PFSK-1 (cell line): ENCODE results near the gene GALNT9.

ENCODE experiments used
- FOXP2 ChIP-seq: optimal IDR thresholded peaks from 2 replicates; pipeline ENCODE3; 2011; ENCODE audit warnings: borderline replicate concordance, control low read depth, inconsistent platforms; ENCODE audit not compliant: insufficient read depth; ENCODE audit errors: extremely low read length, extremely low read depth
- POLR2AphosphoS5 ChIP-seq: IDR thresholded peaks from 2 replicates; pipeline ENCODE4 v1.6.1; 2012; ENCODE audit warnings: low read depth, mild to moderate bottlenecking, control low read depth, low read length, moderate library complexity
- REST ChIP-seq, 2 experiments: IDR thresholded peaks; 2 replicates each; pipeline versions ENCODE4 v1.6.1 to v1.8.0; 2011 to 2012; ENCODE audit warnings: low read depth in 2 of 2, low read length in 2 of 2, control low read depth in 1 of 2, inconsistent platforms in 1 of 2, mild to moderate bottlenecking in 1 of 2, moderate library complexity in 1 of 2; ENCODE audit not compliant: insufficient read depth in 1 of 2
- SIN3A ChIP-seq: IDR thresholded peaks from 2 replicates; pipeline ENCODE4 v1.6.1; 2012; ENCODE audit warnings: mild to moderate bottlenecking, low read length, moderate library complexity, borderline replicate concordance; ENCODE audit not compliant: insufficient read depth
- TAF1 ChIP-seq: IDR thresholded peaks from 2 replicates; pipeline ENCODE4 v1.6.1; 2012; ENCODE audit warnings: low read length, control low read depth, borderline replicate concordance; ENCODE audit not compliant: insufficient read depth

Gene GALNT9

GRCh38 chr12:132328282-132329029 is 933 bp downstream of the GALNT9 start:
- TF ChIP-seq POLR2AphosphoS5 (no peak), FOXP2 (no peak), SIN3A (no peak), TAF1 (no peak), REST (IDR thresholded peaks at IDR 0.05; ENCODE audit: insufficient read depth in 1 of 2, low read depth in 2 of 2, low read length in 2 of 2) (peak in 1 of 2 experiments; percentile 3; a peak in 1 of 4 replicates)

GRCh38 chr12:132327336-132328171 is 1.8 kb downstream of the GALNT9 start:
- TF ChIP-seq POLR2AphosphoS5: no peak
- no peak for TF ChIP-seq TAF1
- TF ChIP-seq REST (IDR thresholded peaks at IDR 0.05; ENCODE audit: insufficient read depth in 1 of 2, low read depth in 2 of 2, low read length in 2 of 2): peak in 1 of 2 experiments; percentile 12; a peak in 1 of 4 replicates
- TF ChIP-seq FOXP2: no peak
- no peak for TF ChIP-seq SIN3A

GRCh38 chr12:132326646-132327045 is 2.7 kb downstream of the GALNT9 start:
- TF ChIP-seq REST (IDR thresholded peaks at IDR 0.05; ENCODE audit: insufficient read depth in 1 of 2, low read depth in 2 of 2, low read length in 2 of 2): no peak
- TF ChIP-seq SIN3A: no peak
- no peak for TF ChIP-seq FOXP2
- no peak for TF ChIP-seq POLR2AphosphoS5
- no peak for TF ChIP-seq TAF1

GRCh38 chr12:132325733-132326130 is 3.7 kb downstream of the GALNT9 start:
- TF ChIP-seq REST (IDR thresholded peaks at IDR 0.05; ENCODE audit: insufficient read depth in 1 of 2, low read depth in 2 of 2, low read length in 2 of 2): no peak
- TF ChIP-seq SIN3A: no peak
- no peak for TF ChIP-seq POLR2AphosphoS5
